Ascending aorta (tissue), 2 donors: ENCODE data around the gene PHACTR3. TPM values are rescaled to one million over a fixed set of nuclear protein-coding genes. Genes with fewer than 3 reads are reported as not detected.
A peak's percentile ranks its signal among the peaks of the same experiment; 100 is the strongest.
"Not testable (repeated sequence)": the region's sequence is repeated elsewhere in the genome, so short reads cannot be mapped to it uniquely, and the experiment has no call there.

Experiments
- DNase-seq, 2 donors: peaks; one replicate each; pipeline ENCODE4 v3.0.0-alpha.2; 2019; ENCODE audit warnings: low spot score in 2 of 2
- H3K27ac ChIP-seq, 2 donors: fragments of 200-600 bp; sonication (generic); one replicate each; pipeline ENCODE4 v1.5.1; 2016 to 2017; ENCODE audit warnings: mild to moderate bottlenecking in 1 of 2
- H3K27me3 ChIP-seq: fragments of 200-600 bp; sonication (generic); one replicate; pipeline ENCODE4 v1.5.1; 2017
- H3K36me3 ChIP-seq, 2 donors: fragments of 200-600 bp; sonication (generic); one replicate each; pipeline ENCODE4 v1.5.1; 2016
- H3K4me1 ChIP-seq, 2 donors: fragments of 200-600 bp; sonication (generic); one replicate each; pipeline ENCODE4 v1.5.1; 2016 to 2017; ENCODE audit warnings: mild to moderate bottlenecking in 1 of 2
- H3K4me3 ChIP-seq, 2 donors: fragments of 200-600 bp; sonication (generic); one replicate each; pipeline ENCODE4 v1.5.1; 2016 to 2017; ENCODE audit warnings: mild to moderate bottlenecking in 1 of 2
- H3K9me3 ChIP-seq, 2 donors: fragments of 200-600 bp; sonication (generic); one replicate each; pipeline ENCODE4 v1.5.1; 2016
- CTCF ChIP-seq, 3 experiments: fragments of 200-600 bp in 2 of 3; fragments of 450-650 bp in 1 of 3; sonication (generic) in 2 of 3; IDR thresholded peaks; one replicate each; pipeline ENCODE4 v1.5.1; 2016 to 2019; ENCODE audit warnings: antibody characterized with exemption in 3 of 3, mild to moderate bottlenecking in 1 of 3, moderate library complexity in 1 of 3
- intact Hi-C: fragments of 100-400 bp; cut with DNase I; formaldehyde crosslinking; loops from one replicate; pipeline ENCODE4 v1.15.1; 2023
- total RNA-seq: library from RNA; depleted of rRNA; stranded (reverse); fragments of >200 nt; gene quantifications from one replicate; pipeline ENCODE4 v1.1.0, GENCODE V29; 2016

PHACTR3 gene
- total RNA-seq, result not detected

GRCh38 chr20:59603781-59604541 lies at the start of gene PHACTR3:
TSS of gene PHACTR3 (plus strand) at chr20:59604540. CDS start at chr20:59605015, 475 bp downstream.
- no peak for TF ChIP-seq CTCF (IDR thresholded peaks at IDR 0.05)
- no peak for DNase-seq
- Histone ChIP-seq H3K27me3 (peaks cover 8% of the 10 kb centered on the region), H3K27ac (no peak within 1 kb of the TSS), H3K4me3 (no peak within 1 kb of the TSS), H3K9me3 (no peaks in the 10 kb centered on the region), H3K36me3 (no peaks in the 10 kb centered on the region), H3K4me1 (peaks cover 0 to 2% of the 10 kb centered on the region in 2 donors)
- intact Hi-C loops, result no loop called here

GRCh38 chr20:59557733-59558529 lies 46.4 kb upstream of the PHACTR3 start:
- H3K27ac ChIP-seq, H3K27me3 ChIP-seq, H3K36me3 ChIP-seq, H3K9me3 ChIP-seq, H3K4me1 ChIP-seq, H3K4me3 ChIP-seq, intact Hi-C loops: not testable (repeated sequence)
- DNase-seq, result peak in 1 of 2 donors; percentile 45

- Histone ChIP-seq H3K4me1 (no peaks in the 10 kb centered on the region), H3K4me3 (no peak overlapping the region), H3K27me3 (no peaks in the 10 kb centered on the region), H3K36me3 (no peaks in the 10 kb centered on the region), H3K9me3 (no peaks in the 10 kb centered on the region), H3K27ac (no peak overlapping the region)
- peak in 1 of 2 donors; percentile 37 for DNase-seq
- intact Hi-C loops, result no loop called here
- TF ChIP-seq CTCF (IDR thresholded peaks at IDR 0.05), result no peak
Measured at GRCh38 chr20:59559024-59559817, 45.1 kb upstream of the PHACTR3 start.

GRCh38 chr20:59559863-59560262 lies 44.5 kb upstream of the PHACTR3 start:
- Histone ChIP-seq H3K36me3 (no peaks in the 10 kb centered on the region), H3K9me3 (no peaks in the 10 kb centered on the region), H3K27me3 (no peaks in the 10 kb centered on the region), H3K4me1 (no peaks in the 10 kb centered on the region), H3K4me3 (no peak overlapping the region), H3K27ac (no peak overlapping the region)
- DNase-seq, result peak in 1 of 2 donors; percentile 56
- intact Hi-C loops, result no loop called here
- no peak for TF ChIP-seq CTCF (IDR thresholded peaks at IDR 0.05)

- Histone ChIP-seq H3K27ac (no peak overlapping the region), H3K27me3 (no peaks in the 10 kb centered on the region), H3K4me3 (no peak overlapping the region), H3K9me3 (no peaks in the 10 kb centered on the region), H3K4me1 (no peaks in the 10 kb centered on the region), H3K36me3 (no peaks in the 10 kb centered on the region)
- TF ChIP-seq CTCF (IDR thresholded peaks at IDR 0.05), result peak in 1 of 3 experiments; percentile 26
- DNase-seq, result peak in 1 of 2 donors; percentile 49
- intact Hi-C loops, result no loop called here
Measured at GRCh38 chr20:59560588-59561227, 43.6 kb upstream of the PHACTR3 start.
